Measurements from ENCODE around the gene ALPL. TPM values are rescaled to one million over a fixed set of nuclear protein-coding genes. Genes with fewer than 3 reads are reported as not detected.

ALPL gene
- total RNA-seq, 6 donors from 2014 or later: 72.3 to 327 (median 182) TPM

GRCh38 chr1:21544095-21544494, 34.9 kb downstream of the ALPL start:
- Histone ChIP-seq H3K27me3 (no peaks in the 10 kb centered on the region), H3K27ac (peak overlapping the region in 1 of 4 donors; percentile 59), H3K4me1 (peaks cover 0 to 8% (median 3%) of the 10 kb centered on the region in 4 donors), H3K4me3 (no peak overlapping the region), H3K9me3 (no peaks in the 10 kb centered on the region), H3K36me3 (no peaks in the 10 kb centered on the region)
- DNase-seq: no peak
- whole genome bisulfite sequencing, 2 donors: 85 to 89% methylated on average over 4 of the region's 4 CpGs
- no peak for ATAC-seq (ENCODE audit: low FRiP score in 2 of 2)
- TF ChIP-seq POLR2AphosphoS5 (IDR thresholded peaks at IDR 0.05) (no peak), CTCF (IDR thresholded peaks at IDR 0.05) (no peak), EP300 (IDR thresholded peaks at IDR 0.05) (no peak), POLR2A (IDR thresholded peaks at IDR 0.05) (no peak)

DNA sequence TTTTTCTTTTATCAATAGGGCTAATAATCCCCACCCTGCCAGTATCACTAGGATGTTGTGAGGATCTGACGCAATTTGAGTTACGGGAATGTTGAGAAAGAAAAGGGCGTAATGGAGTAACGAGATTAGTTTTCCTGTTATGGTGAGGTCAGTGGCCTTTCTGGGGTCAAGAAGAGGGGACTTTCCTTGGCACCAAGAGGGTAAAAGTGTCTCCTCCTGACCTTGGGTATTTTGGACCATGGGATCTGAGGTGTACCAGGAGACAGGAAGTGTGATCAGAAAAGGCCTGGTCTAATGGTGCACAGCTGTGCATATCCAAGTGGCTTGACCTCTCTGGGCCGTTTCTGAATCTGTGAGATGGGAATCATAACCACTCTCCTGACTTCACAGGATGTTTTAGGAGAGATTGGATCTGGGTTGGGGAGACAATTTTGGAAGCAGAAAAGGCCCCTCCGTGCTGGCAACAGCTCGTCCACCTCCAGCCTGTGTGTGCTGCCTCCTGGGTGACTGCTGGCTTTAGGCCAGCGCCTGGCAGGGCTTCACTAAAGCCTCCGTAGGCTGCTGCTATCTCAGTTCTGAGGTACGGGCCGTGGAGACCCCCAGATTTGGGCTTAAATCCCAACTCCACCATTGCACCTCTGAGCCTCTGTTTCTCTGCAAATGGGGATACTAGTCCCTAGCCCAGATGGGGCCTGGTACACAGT, 37.1 kb downstream of the ALPL start:
- DNase-seq: no peak
- 66 to 68% methylated on average over 7 to 11 of the region's 11 CpGs for WGBS, 2 donors
- Histone ChIP-seq H3K27me3 (no peaks in the 10 kb centered on the region), H3K9me3 (no peaks in the 10 kb centered on the region), H3K4me1 (peaks cover 0 to 6% (median 2%) of the 10 kb centered on the region in 4 donors), H3K36me3 (no peaks in the 10 kb centered on the region), H3K4me3 (no peak overlapping the region), H3K27ac (peak overlapping the region in 2 of 4 donors; percentile 43 to 69)
- no peak for TF ChIP-seq POLR2A (IDR thresholded peaks at IDR 0.05)
- peak in 3 of 4 donors; percentile 34 to 92 (median 74) for TF ChIP-seq EP300 (IDR thresholded peaks at IDR 0.05)
- peak; percentile 28 to 65 for TF ChIP-seq POLR2AphosphoS5 (IDR thresholded peaks at IDR 0.05)
- ATAC-seq (ENCODE audit: low FRiP score in 2 of 2): peak in 1 of 2 donors; percentile 35

DNA sequence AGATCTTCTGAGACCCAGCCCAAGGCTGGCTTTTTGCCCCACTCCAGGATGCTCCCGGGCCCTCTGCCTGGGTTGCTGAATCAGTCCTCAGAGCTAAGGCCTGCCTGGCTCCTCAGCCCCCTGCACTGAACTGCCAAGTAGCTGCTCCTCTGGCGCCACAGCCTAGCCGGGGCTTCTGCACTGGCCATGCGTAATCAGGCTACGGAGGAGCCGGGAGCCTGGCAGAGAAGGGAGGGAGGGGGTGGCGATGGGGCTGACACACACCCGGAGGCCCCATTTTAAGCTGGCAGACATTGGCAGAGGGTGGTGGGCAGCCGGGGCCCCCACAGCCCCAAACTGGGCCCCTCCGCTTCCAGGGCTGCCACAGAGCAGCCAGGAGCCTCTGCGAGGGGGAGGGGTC, 38.7 kb downstream of the ALPL start:
- DNase-seq (peak in 1 of 2 donors; percentile 66), ATAC-seq (ENCODE audit: low FRiP score in 2 of 2) (no peak)
- Histone ChIP-seq H3K27ac (peak overlapping the region in 1 of 4 donors; percentile 1), H3K36me3 (no peaks in the 10 kb centered on the region), H3K27me3 (no peaks in the 10 kb centered on the region), H3K9me3 (no peaks in the 10 kb centered on the region), H3K4me3 (no peak overlapping the region), H3K4me1 (peaks cover 0 to 10% (median 2%) of the 10 kb centered on the region in 4 donors)
- TF ChIP-seq EP300 (IDR thresholded peaks at IDR 0.05): no peak
- no peak for TF ChIP-seq CTCF (IDR thresholded peaks at IDR 0.05)
- no peak for TF ChIP-seq POLR2AphosphoS5 (IDR thresholded peaks at IDR 0.05)
- TF ChIP-seq POLR2A (IDR thresholded peaks at IDR 0.05): no peak
- WGBS, 2 donors: 87 to 100% methylated on average over 1 to 11 of the region's 11 CpGs

- Histone ChIP-seq H3K36me3 (no peaks in the 10 kb centered on the region), H3K4me3 (no peak overlapping the region), H3K27me3 (no peaks in the 10 kb centered on the region), H3K4me1 (peaks cover 0 to 8% (median 6%) of the 10 kb centered on the region in 4 donors), H3K27ac (peak overlapping the region in 1 of 4 donors; percentile 51), H3K9me3 (no peaks in the 10 kb centered on the region)
- DNase-seq: peak in 1 of 2 donors; percentile 46
- ATAC-seq (ENCODE audit: low FRiP score in 2 of 2): no peak
- TF ChIP-seq EP300 (IDR thresholded peaks at IDR 0.05) (no peak), POLR2A (IDR thresholded peaks at IDR 0.05) (no peak), POLR2AphosphoS5 (IDR thresholded peaks at IDR 0.05) (no peak), CTCF (IDR thresholded peaks at IDR 0.05) (no peak)
- 53 to 56% methylated on average over 5 of the region's 5 CpGs for WGBS, 2 donors
Measured at GRCh38 chr1:21550097-21550496, 40.9 kb downstream of the ALPL start.

- H3K4me3 ChIP-seq: no peak overlapping the region
- peaks cover 0 to 8% (median 6%) of the 10 kb centered on the region in 4 donors for H3K4me1 ChIP-seq
- TF ChIP-seq POLR2AphosphoS5 (IDR thresholded peaks at IDR 0.05): no peak
- no peak for DNase-seq
- H3K9me3 ChIP-seq: no peaks in the 10 kb centered on the region
- 82 to 87% methylated on average over 12 of the region's 12 CpGs for WGBS, 2 donors
- no peaks in the 10 kb centered on the region for H3K36me3 ChIP-seq
- H3K27me3 ChIP-seq: no peaks in the 10 kb centered on the region
- H3K27ac ChIP-seq: peak overlapping the region in 2 of 4 donors; percentile 51 to 71
- ATAC-seq (ENCODE audit: low FRiP score in 2 of 2): no peak
Measured at GRCh38 chr1:21550866-21551475, 41.7 kb downstream of the ALPL start.

Data from upper lobe of left lung (tissue), 6 donors.